Endodermal cell (in vitro differentiated cells): ENCODE results near the gene SH2D5. TPM values are rescaled to one million over a fixed set of nuclear protein-coding genes. Genes with fewer than 3 reads are reported as not detected.

Experiments used
- DNase-seq: peaks from one replicate; pipeline ENCODE4 v3.0.0-alpha.2; 2017
- H3K27ac ChIP-seq: 2 replicates; pipeline ENCODE4 v1.5.1; 2013; ENCODE audit warnings: mild to moderate bottlenecking, low read depth, low read length, moderate library complexity
- H3K27me3 ChIP-seq: 2 replicates; pipeline ENCODE4 v1.6.1; 2013; ENCODE audit warnings: mild to moderate bottlenecking, low read length, moderate library complexity; ENCODE audit not compliant: insufficient read depth, control insufficient read depth, poor library complexity, severe bottlenecking
- H3K36me3 ChIP-seq: 2 replicates; pipeline ENCODE4 v1.7.0; 2013; ENCODE audit warnings: mild to moderate bottlenecking, low read length, moderate library complexity; ENCODE audit not compliant: control insufficient read depth, insufficient read depth
- H3K4me1 ChIP-seq: one replicate; pipeline ENCODE4 v1.7.0; 2013; ENCODE audit warnings: low read length; ENCODE audit not compliant: control insufficient read depth, insufficient read depth
- H3K4me3 ChIP-seq: 2 replicates; pipeline ENCODE4 v1.5.1; 2013; ENCODE audit warnings: mild to moderate bottlenecking, low read length, moderate library complexity
- H3K9ac ChIP-seq: 2 replicates; pipeline ENCODE4 v1.6.1; 2013; ENCODE audit warnings: mild to moderate bottlenecking, low read length, moderate library complexity; ENCODE audit not compliant: poor library complexity, severe bottlenecking; ENCODE audit errors: extremely low read depth
- H3K9me3 ChIP-seq: 2 replicates; pipeline ENCODE4 v1.6.1; 2013; ENCODE audit warnings: mild to moderate bottlenecking, low read length, moderate library complexity; ENCODE audit not compliant: control insufficient read depth
- H3K27ac Mint-ChIP-seq: 2 replicates; pipeline ENCODE4 v1.8.0; 2020; ENCODE audit warnings: mixed read lengths
- H3K27me3 Mint-ChIP-seq: 2 replicates; pipeline ENCODE4 v1.8.0; 2021; ENCODE audit warnings: mild to moderate bottlenecking, mixed read lengths; ENCODE audit not compliant: insufficient read depth
- H3K36me3 Mint-ChIP-seq: 2 replicates; pipeline ENCODE4 v1.8.0; 2020; ENCODE audit warnings: low read depth, mixed read lengths
- H3K4me1 Mint-ChIP-seq: 2 replicates; pipeline ENCODE4 v1.8.0; 2020; ENCODE audit warnings: mixed read lengths
- H3K4me3 Mint-ChIP-seq: 2 replicates; pipeline ENCODE4 v1.8.0; 2020; ENCODE audit warnings: mild to moderate bottlenecking, moderate library complexity, mixed read lengths
- H3K9me3 Mint-ChIP-seq: 2 replicates; pipeline ENCODE4 v1.8.0; 2020; ENCODE audit warnings: mild to moderate bottlenecking, mixed read lengths
- CTCF ChIP-seq: fragments of 200-600 bp; sonication (generic); conservative IDR thresholded peaks from 2 replicates; pipeline ENCODE4 v1.5.0; 2021; ENCODE audit warnings: antibody characterized with exemption, mild to moderate bottlenecking
- WGBS, 2 experiments: methylation state at CpG; one replicate each; pipeline versions ENCODE4 v1.1.5 to v1.1.7; 2013; ENCODE audit warnings: missing lambda C conversion rate in 2 of 2, mixed read lengths in 1 of 2; ENCODE audit not compliant: insufficient coverage in 1 of 2, insufficient read length in 1 of 2; 5-methylcytosine and 5-hydroxymethylcytosine counted together
- total RNA-seq, 2 donors: library from RNA; stranded (reverse); fragmentation: NEBNext Ultra II Directional in 1 of 2; extraction: Animal tissue kit (Norgen Biotek cat#: 25700) in 1 of 2; gene quantifications; 2 replicates in 1 of 2; 3 replicates in 1 of 2; pipeline ENCODE4 v1.2.1, GENCODE V29; 2021

Gene SH2D5
- total RNA-seq, 2 donors from 2014 or later, result 4.0 to 5.0 TPM

- H3K36me3 Mint-ChIP-seq, result peaks cover 3% of the 10 kb centered on the region
- H3K9me3 Mint-ChIP-seq, result no peaks in the 10 kb centered on the region
- H3K4me3 ChIP-seq, result no peak overlapping the region
- 93 to 96% methylated on average over 14 to 20 of the region's 21 CpGs for WGBS, 2 experiments
- H3K4me1 Mint-ChIP-seq, result peaks cover 6% of the 10 kb centered on the region
- H3K4me3 Mint-ChIP-seq, result no peak overlapping the region
- H3K27me3 Mint-ChIP-seq, result no peaks in the 10 kb centered on the region
- H3K36me3 ChIP-seq, result no peaks in the 10 kb centered on the region
- no peaks in the 10 kb centered on the region for H3K4me1 ChIP-seq
- DNase-seq, result no peak
- TF ChIP-seq CTCF, result no peak
- no peak overlapping the region for H3K9ac ChIP-seq
- no peaks in the 10 kb centered on the region for H3K27me3 ChIP-seq
- no peak overlapping the region for H3K27ac ChIP-seq
- H3K9me3 ChIP-seq, result no peaks in the 10 kb centered on the region
- peak overlapping the region; percentile 62 for H3K27ac Mint-ChIP-seq
These were observed 47.3 kb downstream of the SH2D5 start for GRCh38 chr1:20685099-20685662.

- H3K9me3 Mint-ChIP-seq, result no peaks in the 10 kb centered on the region
- H3K9ac ChIP-seq, result no peak overlapping the region
These were observed 47.9 kb downstream of the SH2D5 start for GRCh38 chr1:20684651-20685050.

GRCh38 chr1:20684050-20684620 is 48.4 kb downstream of the SH2D5 start:
- no peaks in the 10 kb centered on the region for H3K27me3 Mint-ChIP-seq
- H3K9ac ChIP-seq, result no peak overlapping the region
- no peaks in the 10 kb centered on the region for H3K9me3 ChIP-seq
- no peak overlapping the region for H3K27ac Mint-ChIP-seq
- H3K4me1 ChIP-seq, result no peaks in the 10 kb centered on the region
- H3K4me3 Mint-ChIP-seq, result no peak overlapping the region
- no peaks in the 10 kb centered on the region for H3K9me3 Mint-ChIP-seq
- TF ChIP-seq CTCF, result no peak
- H3K4me1 Mint-ChIP-seq, result peaks cover 6% of the 10 kb centered on the region
- H3K27ac ChIP-seq, result no peak overlapping the region
- no peak overlapping the region for H3K4me3 ChIP-seq
- no peak for DNase-seq
- H3K27me3 ChIP-seq, result no peaks in the 10 kb centered on the region
- H3K36me3 ChIP-seq, result no peaks in the 10 kb centered on the region
- 88 to 95% methylated on average over 8 to 13 of the region's 13 CpGs for WGBS, 2 experiments
- H3K36me3 Mint-ChIP-seq, result peaks cover 3% of the 10 kb centered on the region

More at GRCh38 chr1:20684651-20685050, 47.9 kb downstream of the SH2D5 start:
- peaks cover 3% of the 10 kb centered on the region for H3K36me3 Mint-ChIP-seq
- H3K4me1 Mint-ChIP-seq, result peaks cover 6% of the 10 kb centered on the region
- peak overlapping the region; percentile 62 for H3K27ac Mint-ChIP-seq
- Histone ChIP-seq H3K9me3 (no peaks in the 10 kb centered on the region), H3K27me3 (no peaks in the 10 kb centered on the region), H3K4me1 (no peaks in the 10 kb centered on the region), H3K36me3 (no peaks in the 10 kb centered on the region), H3K27ac (no peak overlapping the region), H3K4me3 (no peak overlapping the region)
- no peak overlapping the region for H3K4me3 Mint-ChIP-seq
- H3K27me3 Mint-ChIP-seq, result no peaks in the 10 kb centered on the region
- no peak for TF ChIP-seq CTCF
- WGBS, 2 experiments, result 91 to 97% methylated on average over 6 to 14 of the region's 14 CpGs
- DNase-seq, result no peak
